H1 (cell line): ENCODE measurements around the gene BGLAP. TPM values are rescaled to one million over a fixed set of nuclear protein-coding genes. Genes with fewer than 3 reads are reported as not detected.

Experiments
- CTCF ChIA-PET: fragments of 300-600 bp; sonication (Branson Sonifier 250); formaldehyde crosslinking; loops from one replicate; lab custom pipeline; 2021; ENCODE audit not compliant: partially characterized antibody; lab: Charles Lee
- POLR2A ChIA-PET: fragments of 300-600 bp; sonication (Branson Sonifier 250); formaldehyde crosslinking; loops from one replicate; lab custom pipeline; 2021; ENCODE audit warnings: inconsistent platforms; ENCODE audit not compliant: partially characterized antibody; lab: Charles Lee
- DNase-seq, 2 experiments: peaks; one replicate each; pipeline versions ENCODE4 v3.0.0 to v3.0.0-alpha.2; 2010 to 2022; ENCODE audit warnings: low spot score in 2 of 2, low read depth in 1 of 2, mixed read lengths in 1 of 2
- FAIRE-seq: peaks from 2 replicates; lab custom pipeline; 2011; peaks lifted over from hg19 to GRCh38; lab: Jason Lieb, UNC
- H2AFZ ChIP-seq: 2 replicates; pipeline ENCODE4 v1.8.1; 2012; ENCODE audit warnings: low read length, inconsistent platforms
- H2AK5ac ChIP-seq: 2 replicates; pipeline ENCODE4 v1.6.1; 2013; ENCODE audit warnings: low read depth, low read length
- H2BK120ac ChIP-seq: replicated peaks from 2 replicates; pipeline ENCODE3; 2013; ENCODE audit warnings: low read depth, low read length, inconsistent platforms
- H2BK12ac ChIP-seq: 2 replicates; pipeline ENCODE4 v1.6.1; 2013; ENCODE audit warnings: low read depth, low read length
- H2BK15ac ChIP-seq: 2 replicates; pipeline ENCODE4 v1.6.1; 2013; ENCODE audit warnings: low read length
- H2BK20ac ChIP-seq: 2 replicates; pipeline ENCODE4 v1.6.1; 2013; ENCODE audit warnings: low read length
- H2BK5ac ChIP-seq: 2 replicates; pipeline ENCODE4 v1.6.1; 2013; ENCODE audit warnings: low read depth, low read length
- H3K14ac ChIP-seq: 2 replicates; pipeline ENCODE4 v1.6.1; 2013; ENCODE audit warnings: inconsistent platforms; ENCODE audit not compliant: insufficient read length
- H3K18ac ChIP-seq: 2 replicates; pipeline ENCODE4 v1.6.1; 2013; ENCODE audit warnings: low read length; ENCODE audit errors: extremely low read depth
- H3K23ac ChIP-seq: 2 replicates; pipeline ENCODE4 v1.6.1; 2013; ENCODE audit warnings: inconsistent platforms; ENCODE audit not compliant: insufficient read length
- H3K23me2 ChIP-seq: 2 replicates; pipeline ENCODE4 v1.6.1; 2013; ENCODE audit warnings: low read depth, low read length
- H3K27ac ChIP-seq: 2 replicates; pipeline ENCODE4 v1.6.1; 2011; ENCODE audit warnings: low read depth, low read length, inconsistent platforms
- H3K27me3 ChIP-seq, 4 experiments: replicated peaks in 1 of 4; 1 replicate in 1 of 4; 2 replicates in 3 of 4; pipeline versions ENCODE4 v1.6.1 to v1.8.1; 2011 to 2013; ENCODE audit warnings: low read length in 3 of 4, mild to moderate bottlenecking in 3 of 4, inconsistent platforms in 2 of 4, mixed read lengths in 2 of 4, moderate library complexity in 1 of 4; ENCODE audit not compliant: control insufficient read depth in 3 of 4, insufficient read depth in 3 of 4; ENCODE audit errors: extremely low read depth in 1 of 4
- H3K36me3 ChIP-seq, 4 experiments: 2 replicates each; pipeline versions ENCODE4 v1.6.1 to v1.8.1; 2011 to 2013; ENCODE audit warnings: mild to moderate bottlenecking in 4 of 4, low read length in 3 of 4, moderate library complexity in 2 of 4, control low read depth in 1 of 4, inconsistent platforms in 1 of 4; ENCODE audit not compliant: insufficient read depth in 4 of 4, control insufficient read depth in 2 of 4
- H3K4ac ChIP-seq: replicated peaks from 2 replicates; pipeline ENCODE3; 2013; ENCODE audit warnings: low read length, low read depth, mixed read lengths, inconsistent platforms; ENCODE audit not compliant: insufficient read length
- H3K4me1 ChIP-seq, 4 experiments: replicated peaks in 1 of 4; 1 replicate in 1 of 4; 2 replicates in 3 of 4; pipeline versions ENCODE4 v1.6.1 to v1.8.1; 2011 to 2013; ENCODE audit warnings: low read length in 3 of 4, inconsistent platforms in 2 of 4, mixed read lengths in 1 of 4; ENCODE audit not compliant: insufficient read depth in 4 of 4, control insufficient read depth in 3 of 4
- H3K4me2 ChIP-seq, 2 experiments: 2 replicates each; pipeline versions ENCODE4 v1.6.1 to v1.8.1; 2011 to 2013; ENCODE audit warnings: low read depth in 2 of 2, low read length in 2 of 2, control low read depth in 1 of 2, inconsistent platforms in 1 of 2, mild to moderate bottlenecking in 1 of 2; ENCODE audit not compliant: insufficient read depth in 1 of 2
- H3K4me3 ChIP-seq, 4 experiments: fragments of 200-600, 300-600 bp in 1 of 4; sonication (generic), shearing (Covaris generic), sonication (Bioruptor Twin) in 1 of 4; 2 replicates each; pipeline versions ENCODE4 v1.5.1 to v1.8.1; 2011 to 2016; ENCODE audit warnings: low read length in 4 of 4, low read depth in 3 of 4, control low read depth in 2 of 4, inconsistent platforms in 2 of 4, mild to moderate bottlenecking in 2 of 4, mixed read lengths in 1 of 4, moderate library complexity in 1 of 4; ENCODE audit not compliant: insufficient read depth in 2 of 4; ENCODE audit errors: extremely low read depth in 1 of 4
- H3K56ac ChIP-seq: replicated peaks from 2 replicates; pipeline ENCODE3; 2013; ENCODE audit warnings: low read depth, mild to moderate bottlenecking, mixed read lengths, low read length, inconsistent platforms; ENCODE audit not compliant: insufficient read length
- H3K79me1 ChIP-seq: 2 replicates; pipeline ENCODE4 v1.6.1; 2013; ENCODE audit warnings: low read depth, low read length, control low read depth
- H3K79me2 ChIP-seq, 2 experiments: 2 replicates each; pipeline versions ENCODE4 v1.6.1 to v1.8.1; 2012 to 2013; ENCODE audit warnings: low read length in 2 of 2, mild to moderate bottlenecking in 2 of 2, inconsistent platforms in 1 of 2; ENCODE audit not compliant: insufficient read depth in 2 of 2, control insufficient read depth in 1 of 2
- H3K9ac ChIP-seq, 4 experiments: replicated peaks in 1 of 4; 1 replicate in 1 of 4; 2 replicates in 3 of 4; pipeline versions ENCODE4 v1.6.1 to v1.8.1; 2011 to 2013; ENCODE audit warnings: low read depth in 3 of 4, low read length in 3 of 4, control low read depth in 2 of 4, mild to moderate bottlenecking in 2 of 4, moderate library complexity in 2 of 4, inconsistent platforms in 1 of 4; ENCODE audit errors: extremely low read depth in 1 of 4
- H3K9me3 ChIP-seq, 2 experiments: 2 replicates each; pipeline versions ENCODE4 v1.6.1 to v1.8.1; 2012 to 2013; ENCODE audit warnings: mild to moderate bottlenecking in 2 of 2, moderate library complexity in 2 of 2, control low read depth in 1 of 2, inconsistent platforms in 1 of 2, low read depth in 1 of 2, low read length in 1 of 2, mixed read lengths in 1 of 2; ENCODE audit not compliant: insufficient read depth in 2 of 2
- H4K20me1 ChIP-seq, 2 experiments: replicated peaks in 1 of 2; 2 replicates each; pipeline versions ENCODE3 to v1.8.1; 2011 to 2013; ENCODE audit warnings: inconsistent platforms in 2 of 2, low read length in 2 of 2, mild to moderate bottlenecking in 1 of 2; ENCODE audit not compliant: insufficient read depth in 2 of 2, control insufficient read depth in 1 of 2
- H4K5ac ChIP-seq: 2 replicates; pipeline ENCODE4 v1.6.1; 2013; ENCODE audit warnings: low read length, low read depth, mixed read lengths, inconsistent platforms; ENCODE audit not compliant: insufficient read length
- H4K8ac ChIP-seq: 2 replicates; pipeline ENCODE4 v1.8.0; 2013; ENCODE audit warnings: mild to moderate bottlenecking, moderate library complexity, low read length, inconsistent platforms; ENCODE audit not compliant: insufficient read depth; ENCODE audit errors: extremely low read depth
- H4K91ac ChIP-seq: replicated peaks from 2 replicates; pipeline ENCODE3; 2013; ENCODE audit warnings: low read length, mixed read lengths, inconsistent platforms; ENCODE audit not compliant: insufficient read length
- BACH1 ChIP-seq: IDR thresholded peaks from 2 replicates; pipeline ENCODE4 v1.6.1; 2012; ENCODE audit warnings: low read length, improper control_type of control experiment
- BCL11A ChIP-seq, 2 experiments: IDR thresholded peaks; one replicate each; pipeline ENCODE4 v1.6.1; 2011; ENCODE audit warnings: low read depth in 2 of 2, low read length in 2 of 2, mild to moderate bottlenecking in 2 of 2
- CEBPB ChIP-seq: IDR thresholded peaks from 2 replicates; pipeline ENCODE4 v1.6.1; 2012; ENCODE audit warnings: low read depth, low read length
- CHD1 ChIP-seq: IDR thresholded peaks from 2 replicates; pipeline ENCODE4 v1.6.1; 2012; ENCODE audit warnings: low read depth, low read length, improper control_type of control experiment
- CTBP2 ChIP-seq: IDR thresholded peaks from 2 replicates; pipeline ENCODE4 v1.7.0; 2011; ENCODE audit warnings: borderline replicate concordance, mild to moderate bottlenecking, moderate library complexity, mixed read lengths, low read length; ENCODE audit not compliant: insufficient read depth, insufficient read length
- EGR1 ChIP-seq: IDR thresholded peaks from 2 replicates; pipeline ENCODE4 v1.6.1; 2011; ENCODE audit warnings: low read depth, low read length, borderline replicate concordance
- EZH2 ChIP-seq: fragments of 200-600 bp; sonication (generic); IDR thresholded peaks from 2 replicates; pipeline ENCODE4 v1.7.1; 2012; ENCODE audit warnings: low read depth, mild to moderate bottlenecking, moderate library complexity, low read length, inconsistent platforms; ENCODE audit not compliant: severe bottlenecking
- KDM5A ChIP-seq: fragments of 200-600 bp; IDR thresholded peaks from 2 replicates; pipeline ENCODE4 v1.7.1; 2012; ENCODE audit warnings: mild to moderate bottlenecking, low read length, inconsistent platforms, mixed read lengths
- RNF2 ChIP-seq: fragments of 200-900, 300-1000 bp; sonication (generic); IDR thresholded peaks from 2 replicates; pipeline ENCODE4 v1.7.1; 2016; ENCODE audit warnings: borderline replicate concordance, low read depth, mild to moderate bottlenecking, antibody characterized with exemption, low read length; ENCODE audit not compliant: poor library complexity, severe bottlenecking; ENCODE audit errors: missing control alignments
- SIRT6 ChIP-seq: IDR thresholded peaks from one replicate; pipeline ENCODE4 v1.7.1; 2012; ENCODE audit warnings: low read length, inconsistent platforms
- TAF1 ChIP-seq: IDR thresholded peaks from 2 replicates; pipeline ENCODE4 v1.6.1; 2011; ENCODE audit warnings: mild to moderate bottlenecking, low read depth, low read length
- WGBS, 2 experiments: shearing (Covaris generic) in 1 of 2; methylation state at CpG; one replicate each; pipeline versions ENCODE4 v1.1.6 to v1.1.7; 2013 to 2015; ENCODE audit warnings: low lambda C conversion rate in 2 of 2, mixed read lengths in 2 of 2, inconsistent platforms in 1 of 2, low coverage in 1 of 2, missing lambda C conversion rate in 1 of 2; ENCODE audit not compliant: insufficient replicate concordance in 2 of 2, insufficient coverage in 1 of 2, insufficient read length in 1 of 2; ENCODE audit errors: extremely low coverage in 1 of 2, missing lambda C conversion rate in 1 of 2; 5-methylcytosine and 5-hydroxymethylcytosine counted together
- polyA plus RNA-seq, 7 experiments: library from polyadenylated mRNA; depleted of rRNA in 3 of 7; stranded (reverse) in 5 of 7; unstranded in 2 of 7; fragments of >200 nt in 5 of 7; fragments of 200-250 nt in 2 of 7; gene quantifications; 1 replicate in 5 of 7; 2 replicates in 1 of 7; 4 replicates in 1 of 7; pipeline versions ENCODE4 v1.2.1 to v1.2.3, GENCODE V29; 2011 to 2013; ENCODE audit warnings: missing spikeins in 2 of 7, mixed read lengths in 2 of 7
- total RNA-seq: library from RNA; stranded (reverse); fragmentation: NEBNext Ultra II Directional; extraction: Animal tissue kit (Norgen Biotek cat#: 25700); gene quantifications from 2 replicates; pipeline ENCODE4 v1.2.1, GENCODE V29; 2021

BGLAP gene
- total and polyA plus RNA-seq, 2 of the 8 experiments (the other 6 are each of a cell fraction or from before 2014, with no cell fraction given) = 1.2 to 1.5 TPM

DNA sequence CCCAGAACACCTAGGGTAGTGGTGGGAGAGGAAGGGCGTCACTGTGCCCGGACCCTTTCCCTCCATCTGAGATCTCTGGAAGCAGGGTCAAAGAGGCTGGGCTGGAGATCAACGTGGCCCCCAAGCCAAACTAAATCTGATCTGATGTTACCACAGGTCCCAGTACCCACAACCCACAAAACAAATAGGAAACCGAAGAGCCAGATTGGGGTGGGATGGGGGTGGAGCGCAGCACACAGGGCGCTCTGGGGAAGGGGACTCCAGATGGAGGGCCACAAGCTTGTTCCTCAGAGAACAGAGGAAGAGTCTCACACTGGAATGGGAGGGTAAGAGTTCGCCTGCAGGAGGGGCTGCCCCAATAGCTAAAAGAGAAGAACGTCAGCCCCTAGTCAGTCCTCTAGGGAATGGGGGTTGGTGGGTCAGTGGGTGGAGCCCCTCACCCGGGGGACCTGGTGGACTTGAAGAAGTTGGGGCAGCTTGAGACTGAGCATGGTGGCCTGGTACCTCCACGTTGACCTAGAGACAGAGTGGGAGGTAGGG, 4.3 kb downstream of the BGLAP start:
- 91% methylated on average over 10 of the region's 10 CpGs; no CpG with 5 or more reads in 1 of the 2 experiments for WGBS, 2 experiments
- H3K79me1 ChIP-seq = 0 out of 2 replicates have a peak, but pooled peaks cover 2% of the 10 kb centered on the region
- H2AK5ac ChIP-seq = 0 out of 2 replicates have a peak overlapping the region, but pooled peaks have one; percentile 39
- H3K27me3 ChIP-seq = no peaks in the 10 kb centered on the region
- 0 out of 2 replicates have a peak overlapping the region, but pooled peaks have one; percentile 8 for H2BK15ac ChIP-seq
- H3K4ac ChIP-seq = no peak overlapping the region
- H3K4me3 ChIP-seq = peak overlapping the region in 1 of 4 experiments; percentile 40; a peak in 2 of 8 replicates
- no peak overlapping the region for H3K23ac ChIP-seq
- peaks cover 2 to 11% of the 10 kb centered on the region in 2 experiments for H4K20me1 ChIP-seq
- H2BK12ac ChIP-seq = no peak overlapping the region
- no peaks in the 10 kb centered on the region for H3K79me2 ChIP-seq
- no peak overlapping the region for H2BK20ac ChIP-seq
- no peak overlapping the region for H2AFZ ChIP-seq
- H3K4me2 ChIP-seq = peak overlapping the region; percentile 30 to 50; a peak in 2 of 4 replicates
- H2BK5ac ChIP-seq = no peak overlapping the region
- DNase-seq = no peak
- H3K56ac ChIP-seq = no peak overlapping the region
- CTCF ChIA-PET = interaction anchor here (0.6 to 47.2 kb wide), 10 partner anchors 12 to 113 kb away, joined by 3 to 1265 read pairs (median 4); partner anchors contain the start of genes CCT3, SEMA4A and TSACC
- H4K91ac ChIP-seq = no peak overlapping the region
- H3K27ac ChIP-seq = no peak overlapping the region
- H3K4me1 ChIP-seq = peaks cover 0 to 16% (median 9%) of the 10 kb centered on the region in 4 experiments
- peak overlapping the region; percentile 79; the same call in 1 of the 2 replicates for H4K8ac ChIP-seq
- H3K9me3 ChIP-seq = no peaks in the 10 kb centered on the region
- H2BK120ac ChIP-seq = no peak overlapping the region
- FAIRE-seq = no peak
- H3K14ac ChIP-seq = no peak overlapping the region
- TF ChIP-seq BACH1 = no peak
- no peak for TF ChIP-seq SIRT6
- no peak for TF ChIP-seq TAF1
- TF ChIP-seq BCL11A (IDR thresholded peaks at IDR 0.05; ENCODE audit: low read depth in 2 of 2, low read length in 2 of 2) = no peak
- no peak for TF ChIP-seq RNF2
- no peak for TF ChIP-seq EGR1
- TF ChIP-seq EZH2 = no peak
- no peak for TF ChIP-seq CEBPB
- TF ChIP-seq KDM5A = no peak
- no peak for TF ChIP-seq CTBP2
- TF ChIP-seq CHD1 = no peak
- TF ChIP-seq, all 59 proteins: peak for 0
- POLR2A ChIA-PET = interaction anchor here (1.0 to 11.8 kb wide), 22 partner anchors 11 to 279 kb away, joined by 3 to 102 read pairs (median 4); partner anchors contain the start of genes PMF1, SEMA4A, SLC25A44 and SMG5
- Histone ChIP-seq H3K9ac (no peak overlapping the region), H4K5ac (no peak overlapping the region), H3K23me2 (no peaks in the 10 kb centered on the region), H3K18ac (peak overlapping the region; percentile 48), H3K36me3 (peaks cover 7 to 24% (median 14%) of the 10 kb centered on the region in 4 experiments)
